GM21526 (cell line): Measurements from ENCODE around the gene FAM53A.

ENCODE experiments used
- ATAC-seq: cut with Tn5 transposase; IDR thresholded peaks from one replicate; pipeline ENCODE4 v1.9.1; 2021; ENCODE audit warnings: moderate library complexity; ENCODE audit not compliant: unreplicated experiment, low FRiP score

FAM53A gene

DNA sequence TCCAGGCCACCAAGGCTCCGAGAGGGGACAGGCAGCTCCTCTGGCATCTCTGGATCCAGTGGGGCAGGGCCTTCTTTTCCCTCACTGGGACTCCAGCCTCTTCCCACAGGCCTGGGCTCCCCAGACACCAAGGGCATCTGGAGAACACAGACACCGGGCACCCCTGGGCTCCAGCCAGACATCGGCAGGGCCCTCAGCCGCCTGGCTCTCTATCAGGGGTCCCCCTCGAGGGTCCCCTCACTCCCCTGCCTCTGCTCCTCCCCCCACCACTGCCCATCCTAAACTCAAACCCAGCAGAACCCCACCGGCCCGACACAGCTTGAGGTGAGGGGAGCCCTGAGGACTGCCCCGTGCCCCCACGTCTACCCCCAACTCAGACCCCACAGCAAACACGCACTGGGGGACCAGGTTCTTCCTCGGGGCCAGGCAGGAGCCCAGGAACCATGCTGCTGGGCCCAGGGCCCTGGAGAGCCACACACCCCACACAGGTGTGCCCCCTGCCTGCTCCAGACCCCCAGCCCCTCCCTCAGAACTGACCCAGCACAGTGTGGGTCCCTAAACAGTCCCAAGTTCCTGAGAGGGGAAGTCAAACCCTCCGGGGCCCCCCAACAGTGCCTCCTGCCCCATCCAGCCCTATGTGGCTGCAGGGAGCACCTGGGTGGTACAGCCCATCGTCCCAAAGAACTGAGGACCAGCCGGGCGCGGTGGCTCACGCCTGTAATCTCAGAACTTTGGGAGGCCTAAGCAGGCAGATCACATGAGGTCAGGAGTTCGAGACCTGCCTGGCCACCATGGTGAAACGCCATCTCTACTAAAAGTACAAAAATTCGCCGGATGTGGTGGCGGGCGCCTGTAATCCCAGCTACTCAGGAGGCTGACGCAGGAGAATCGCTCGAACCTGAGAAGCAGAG is 86.8 kb downstream of the FAM53A start:
- no peak for ATAC-seq

DNA sequence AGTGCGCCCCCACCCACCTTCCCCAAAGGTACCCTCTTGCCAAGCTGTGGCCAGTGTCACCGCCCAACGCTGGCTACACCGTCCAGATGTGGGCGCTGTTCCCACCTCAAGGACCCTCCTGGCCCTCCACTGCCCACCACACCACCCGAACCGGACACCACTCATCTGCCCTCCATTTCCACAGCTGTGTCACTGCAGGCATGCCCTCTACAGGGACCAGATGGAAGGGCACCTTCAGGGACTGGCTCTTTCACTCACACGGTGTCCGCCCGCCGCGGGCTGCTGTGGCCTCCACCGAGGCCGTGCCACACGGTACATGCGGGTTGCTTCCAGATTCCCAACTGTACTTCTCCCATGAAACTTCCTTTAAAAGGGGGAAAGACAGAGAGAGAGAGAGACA is 87.7 kb downstream of the FAM53A start:
- no peak for ATAC-seq

DNA sequence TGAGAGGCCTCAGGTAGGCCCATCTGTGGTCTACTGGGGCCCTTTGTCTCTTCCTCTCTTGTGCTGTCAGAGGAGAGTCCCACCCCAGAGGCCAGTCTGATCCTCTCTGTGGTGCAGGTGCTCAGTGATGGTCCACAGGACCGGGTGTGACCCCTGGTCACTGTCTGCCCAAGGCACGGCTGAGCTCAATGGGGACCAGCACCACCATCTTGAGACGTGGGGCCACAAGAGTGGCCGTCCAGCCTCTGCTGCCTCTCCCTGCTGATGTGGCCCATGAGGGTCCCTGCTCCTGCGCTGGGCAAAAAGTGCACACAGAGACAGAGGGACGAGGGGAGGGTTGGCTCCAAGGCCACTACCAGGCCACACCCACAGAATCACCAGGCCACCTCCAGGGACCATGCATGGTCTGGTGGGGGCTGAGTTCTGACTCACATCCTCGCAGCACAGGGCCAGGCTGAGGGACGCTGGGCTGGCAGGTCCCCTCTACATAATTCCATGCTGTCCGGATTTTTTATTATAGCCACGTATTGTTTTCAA is 88.3 kb downstream of the FAM53A start:
- ATAC-seq = no peak

DNA sequence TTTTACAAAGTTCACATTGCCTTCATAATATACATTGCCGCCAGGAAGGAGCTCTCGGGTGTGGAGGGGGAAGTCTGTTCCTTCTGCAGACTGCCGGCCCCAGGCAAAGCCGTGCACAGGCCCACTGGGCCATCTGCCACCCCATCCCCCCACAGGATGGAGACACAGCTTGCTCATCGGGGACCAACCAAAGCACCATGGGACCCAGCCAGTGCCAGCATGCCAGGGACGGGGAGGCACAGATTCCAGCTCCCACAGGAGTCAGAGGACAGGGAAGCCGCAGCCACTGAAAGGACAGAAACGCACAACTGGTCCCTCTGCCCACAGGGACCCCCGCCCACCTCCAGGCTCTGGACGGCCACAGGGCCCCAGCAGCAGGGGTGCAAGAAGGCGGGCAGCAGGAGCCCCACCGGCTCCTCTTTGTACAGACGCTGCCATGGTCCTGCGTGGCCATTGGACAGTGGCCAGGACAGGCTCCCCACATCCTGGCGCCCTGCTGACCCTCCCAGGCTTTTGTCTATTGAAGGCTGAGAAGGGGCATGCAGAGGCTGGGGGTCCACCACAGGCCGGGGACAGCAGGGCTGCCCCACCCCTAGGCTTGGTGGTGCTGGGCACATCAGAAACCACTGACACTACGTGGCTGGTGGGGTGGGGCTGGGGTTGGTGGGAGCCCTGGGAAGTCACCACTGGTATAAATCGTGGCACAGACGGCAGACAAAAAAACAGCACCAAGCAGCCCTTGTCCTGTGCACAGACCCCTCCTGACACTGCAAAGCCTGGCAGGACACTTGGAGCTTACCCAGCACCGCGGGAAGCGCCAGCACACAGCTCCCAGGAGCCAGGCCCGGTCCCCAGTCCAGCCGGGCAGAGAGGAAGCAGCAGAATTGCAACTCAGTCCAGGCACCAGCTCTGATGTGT is 89.0 kb downstream of the FAM53A start:
- ATAC-seq = no peak

GRCh38 chr4:1593881-1594345 is 90.2 kb downstream of the FAM53A start:
- no peak for ATAC-seq

DNA sequence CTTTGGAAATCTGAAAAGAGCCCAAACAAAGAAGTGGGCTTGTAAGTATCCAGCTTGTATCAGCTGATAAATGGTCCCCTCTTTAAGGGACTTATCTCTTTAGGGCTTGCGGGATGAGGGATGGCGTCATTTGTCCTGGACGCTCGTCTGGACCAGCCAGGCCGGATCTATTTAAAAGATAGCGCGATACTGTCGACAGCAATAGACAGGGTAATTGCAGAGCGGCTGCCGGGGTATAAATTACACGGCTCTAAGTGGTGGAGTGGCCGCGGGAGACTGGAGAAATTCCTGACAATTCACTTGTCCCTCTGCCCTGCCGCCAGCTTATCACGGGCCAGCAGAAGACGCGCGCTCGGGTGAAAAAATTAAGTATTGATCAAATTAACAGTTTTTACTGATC is 90.7 kb downstream of the FAM53A start:
- no peak for ATAC-seq

GRCh38 chr4:1592709-1593417 is 91.2 kb downstream of the FAM53A start:
- no peak for ATAC-seq

DNA sequence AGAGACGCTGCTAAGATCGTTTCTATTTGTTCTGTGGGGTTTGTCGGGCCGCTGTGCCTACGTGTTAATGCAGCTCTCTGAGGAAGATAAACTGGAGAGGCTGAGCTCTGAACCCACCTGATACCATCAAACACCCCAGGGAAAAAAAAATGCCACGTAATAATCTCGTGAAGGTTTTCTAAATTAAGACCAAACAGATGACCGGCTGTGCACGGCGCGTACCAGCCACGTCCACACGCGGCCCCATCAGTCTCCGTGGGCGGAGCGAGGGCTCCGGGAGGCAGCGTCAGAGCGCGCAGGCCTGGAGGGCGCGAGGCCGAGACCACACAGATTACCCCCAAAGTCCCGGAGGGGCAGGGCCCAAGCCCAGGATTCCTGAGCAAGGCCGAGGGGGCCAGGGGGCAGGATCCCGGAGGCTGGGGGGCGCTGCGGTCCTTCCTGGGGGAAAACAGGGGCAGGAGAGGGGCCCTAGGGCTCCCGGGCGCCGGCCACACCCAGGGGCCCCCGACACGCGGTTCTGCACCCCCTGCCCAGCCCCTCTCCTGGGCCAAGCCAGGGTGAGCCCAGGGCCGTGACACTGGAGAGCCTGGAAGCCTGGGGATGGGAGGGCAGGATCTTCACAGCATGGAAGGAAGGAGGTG is 91.9 kb downstream of the FAM53A start:
- ATAC-seq = no peak

GRCh38 chr4:1591107-1591506 is 93.0 kb downstream of the FAM53A start:
- no peak for ATAC-seq

DNA sequence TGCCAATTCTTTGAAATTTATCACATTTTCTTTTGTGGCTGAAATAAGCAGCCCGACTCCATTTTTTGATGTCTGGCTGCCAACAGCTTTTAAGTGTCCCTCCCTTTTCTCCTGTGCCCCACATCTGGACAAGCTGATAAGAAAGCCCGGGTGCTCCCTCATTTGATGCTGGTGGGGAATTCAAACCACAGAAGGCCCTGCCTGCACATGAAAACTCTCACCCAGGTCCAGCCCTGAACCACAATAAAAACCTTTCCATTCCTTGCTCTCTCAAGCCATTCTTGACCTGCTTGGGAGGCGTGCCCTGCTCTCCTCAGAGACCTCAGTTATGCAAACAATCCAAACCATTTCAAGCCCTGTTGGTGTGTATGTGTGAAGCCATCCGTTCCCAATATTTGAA is 93.9 kb downstream of the FAM53A start:
- ATAC-seq = no peak
